ENCODE data around the gene TSPAN19. TPM values are rescaled to one million over a fixed set of nuclear protein-coding genes. Genes with fewer than 3 reads are reported as not detected.

The TSPAN19 gene
- total and polyA plus RNA-seq, 2 of the 8 experiments (the other 6 are each of a cell fraction or from before 2014, with no cell fraction given): 0.09 TPM; not detected in 1

DNA sequence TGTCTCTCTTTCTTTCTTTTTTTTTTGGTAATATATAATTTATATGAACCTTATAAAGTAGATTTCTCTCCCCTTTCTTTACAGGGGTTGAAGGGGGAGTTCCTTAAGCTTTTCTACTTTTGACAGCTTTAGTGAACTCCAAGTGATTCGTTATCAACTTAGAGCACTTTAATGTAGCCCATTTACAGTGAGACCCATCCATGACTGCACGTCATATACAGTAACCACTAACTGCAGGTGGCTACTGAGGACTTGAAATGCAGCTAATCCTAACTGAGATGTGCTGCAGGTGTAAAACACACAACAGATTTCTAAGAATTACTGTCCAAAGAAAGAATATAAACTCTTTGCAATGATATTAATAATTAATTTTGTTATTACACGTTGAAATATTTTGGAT is 656 bp upstream of the TSPAN19 start (continued):
- no peak for TF ChIP-seq NANOG (IDR thresholded peaks at IDR 0.05; ENCODE audit: insufficient read depth, low read depth, low read length, poor library complexity, severe bottlenecking)

Measured in H1 (cell line).